Fibroblast of lung (primary cell): Measurements from ENCODE around the gene TRIM54.

Source experiments
- CTCF ChIP-seq, 2 donors: IDR thresholded peaks in 1 of 2; conservative IDR thresholded peaks in 1 of 2; 1 replicate in 1 of 2; 2 replicates in 1 of 2; pipeline ENCODE4 v1.5.1; 2011 to 2012; ENCODE audit warnings: low read length in 2 of 2, control low read depth in 1 of 2, inconsistent platforms in 1 of 2, low read depth in 1 of 2, mild to moderate bottlenecking in 1 of 2
- EZH2 ChIP-seq: IDR thresholded peaks from 2 replicates; pipeline ENCODE4 v1.5.1; 2012; ENCODE audit warnings: low read length, control low read depth, mild to moderate bottlenecking; ENCODE audit errors: missing control alignments

- TF ChIP-seq CTCF (conservative IDR thresholded peaks at IDR 0.05 in 1 of 2, IDR thresholded peaks at IDR 0.05 in 1 of 2; ENCODE audit: low read depth in 1 of 2, low read length in 2 of 2) (no peak), EZH2 (no peak)
Measured at GRCh38 chr2:27281855-27282559, at the start of gene TRIM54.
